CD14-positive monocyte (primary cell): Measurements from ENCODE around the gene UTP11. TPM values are rescaled to one million over a fixed set of nuclear protein-coding genes. Genes with fewer than 3 reads are reported as not detected.

ENCODE experiments used
- DNase-seq, 3 donors: peaks; one replicate each; pipeline ENCODE4 v3.0.0-alpha.2; 2011 to 2022
- H2AFZ ChIP-seq: 2 replicates; pipeline ENCODE4 v1.6.0; 2012; ENCODE audit warnings: mild to moderate bottlenecking, low read depth, low read length, inconsistent platforms; ENCODE audit not compliant: insufficient read depth, poor library complexity, severe bottlenecking
- H3K27ac ChIP-seq, 2 donors: 1 replicate in 1 of 2; 2 replicates in 1 of 2; pipeline ENCODE4 v1.5.1; 2012 to 2013; ENCODE audit warnings: low read length in 2 of 2, control low read depth in 1 of 2, inconsistent platforms in 1 of 2, low read depth in 1 of 2, mild to moderate bottlenecking in 1 of 2
- H3K27me3 ChIP-seq, 2 donors: one replicate each; pipeline versions ENCODE4 v1.6.0 to v1.6.1; 2011 to 2013; ENCODE audit warnings: low read length in 2 of 2; ENCODE audit not compliant: control insufficient read depth in 2 of 2, insufficient read depth in 2 of 2
- H3K36me3 ChIP-seq, 2 donors: replicated peaks in 1 of 2; 1 replicate in 1 of 2; 2 replicates in 1 of 2; pipeline versions ENCODE4 v1.5.1 to v1.6.1; 2012 to 2013; ENCODE audit warnings: low read length in 2 of 2, control low read depth in 1 of 2, inconsistent platforms in 1 of 2, mild to moderate bottlenecking in 1 of 2; ENCODE audit not compliant: insufficient read depth in 2 of 2, control insufficient read depth in 1 of 2
- H3K4me1 ChIP-seq, 2 donors: 1 replicate in 1 of 2; 2 replicates in 1 of 2; pipeline versions ENCODE4 v1.5.1 to v1.6.1; 2012 to 2013; ENCODE audit warnings: low read length in 2 of 2, control low read depth in 1 of 2, inconsistent platforms in 1 of 2, mild to moderate bottlenecking in 1 of 2, moderate library complexity in 1 of 2; ENCODE audit not compliant: insufficient read depth in 2 of 2, control insufficient read depth in 1 of 2
- H3K4me2 ChIP-seq: replicated peaks from 2 replicates; pipeline ENCODE3; 2012; ENCODE audit warnings: low read length, moderate library complexity, mild to moderate bottlenecking; ENCODE audit not compliant: poor library complexity, severe bottlenecking; ENCODE audit errors: extremely low read depth
- H3K4me3 ChIP-seq, 3 experiments: fragments of 200-600 bp in 1 of 3; sonication (generic) in 1 of 3; replicated peaks in 1 of 3; 1 replicate in 2 of 3; 2 replicates in 1 of 3; pipeline ENCODE4 v1.5.1; 2011 to 2013; ENCODE audit warnings: low read length in 3 of 3, mild to moderate bottlenecking in 3 of 3, control low read depth in 2 of 3, low read depth in 2 of 3, inconsistent platforms in 1 of 3, moderate library complexity in 1 of 3
- H3K79me2 ChIP-seq: 2 replicates; pipeline ENCODE4 v1.6.0; 2012; ENCODE audit warnings: mild to moderate bottlenecking, control low read depth, inconsistent platforms, low read length, moderate library complexity; ENCODE audit not compliant: insufficient read depth
- H3K9ac ChIP-seq: 2 replicates; pipeline ENCODE4 v1.6.0; 2017; ENCODE audit warnings: low read length, mild to moderate bottlenecking; ENCODE audit not compliant: insufficient read depth, poor library complexity, severe bottlenecking
- H3K9me3 ChIP-seq, 2 donors: replicated peaks in 1 of 2; 1 replicate in 1 of 2; 2 replicates in 1 of 2; pipeline versions ENCODE4 v1.5.1 to v1.6.1; 2012 to 2013; ENCODE audit warnings: low read length in 2 of 2, control low read depth in 1 of 2; ENCODE audit not compliant: control insufficient read depth in 1 of 2, insufficient read depth in 1 of 2
- H4K20me1 ChIP-seq: 2 replicates; pipeline ENCODE4 v1.6.0; 2012; ENCODE audit warnings: mild to moderate bottlenecking, low read length, control low read depth, moderate library complexity; ENCODE audit not compliant: insufficient read depth
- H3K27ac Mint-ChIP-seq, 7 donors: one replicate each; pipeline ENCODE4 v1.8.0; 2020; ENCODE audit warnings: mild to moderate bottlenecking in 7 of 7, mixed read lengths in 7 of 7, moderate library complexity in 6 of 7, inconsistent platforms in 2 of 7
- H3K27me3 Mint-ChIP-seq, 3 donors: one replicate each; pipeline ENCODE4 v1.8.0; 2021 to 2022; ENCODE audit warnings: low read depth in 3 of 3, mild to moderate bottlenecking in 3 of 3, mixed read lengths in 3 of 3, moderate library complexity in 3 of 3, inconsistent platforms in 1 of 3
- H3K36me3 Mint-ChIP-seq, 2 donors: one replicate each; pipeline ENCODE4 v1.8.0; 2020; ENCODE audit warnings: mixed read lengths in 2 of 2, inconsistent platforms in 1 of 2, mild to moderate bottlenecking in 1 of 2
- H3K4me1 Mint-ChIP-seq: one replicate; pipeline ENCODE4 v1.8.0; 2020; ENCODE audit warnings: mild to moderate bottlenecking, mixed read lengths
- H3K4me3 Mint-ChIP-seq, 2 donors: one replicate each; pipeline ENCODE4 v1.8.0; 2020; ENCODE audit warnings: mild to moderate bottlenecking in 2 of 2, mixed read lengths in 2 of 2, moderate library complexity in 1 of 2
- H3K9me3 Mint-ChIP-seq, 7 donors: one replicate each; pipeline ENCODE4 v1.8.0; 2020 to 2022; ENCODE audit warnings: mixed read lengths in 7 of 7, mild to moderate bottlenecking in 6 of 7, moderate library complexity in 6 of 7, inconsistent platforms in 2 of 7
- WGBS: methylation state at CpG from one replicate; pipeline ENCODE4 v1.1.5; 2013; ENCODE audit warnings: missing lambda C conversion rate; ENCODE audit not compliant: insufficient coverage; 5-methylcytosine and 5-hydroxymethylcytosine counted together
- intact Hi-C, 2 donors: fragments of 100-400 bp; cut with micrococcal nuclease; formaldehyde crosslinking; loops; one replicate each; pipeline versions ENCODE4 v1.15.0 to v1.15.1; 2023
- polyA plus RNA-seq, 3 donors: library from polyadenylated mRNA; depleted of rRNA in 1 of 3; unstranded in 2 of 3; stranded (reverse) in 1 of 3; fragments of 300-500 nt in 2 of 3; fragments of >200 nt in 1 of 3; fragmentation: Illumina TruSeq in 2 of 3; gene quantifications; 1 replicate in 2 of 3; 2 replicates in 1 of 3; pipeline ENCODE4 v1.2.3, GENCODE V29; 2012 to 2021
- TF ChIP-seq, protein P1 (sequence below): fragments of 200-600 bp; IDR thresholded peaks from one replicate; pipeline ENCODE4 v1.8.0; 2022; ENCODE audit warnings: antibody characterized with exemption, mild to moderate bottlenecking

The UTP11 gene
- polyA plus RNA-seq, 3 donors, result 10.9 to 26.0 (median 20.5) TPM

DNA sequence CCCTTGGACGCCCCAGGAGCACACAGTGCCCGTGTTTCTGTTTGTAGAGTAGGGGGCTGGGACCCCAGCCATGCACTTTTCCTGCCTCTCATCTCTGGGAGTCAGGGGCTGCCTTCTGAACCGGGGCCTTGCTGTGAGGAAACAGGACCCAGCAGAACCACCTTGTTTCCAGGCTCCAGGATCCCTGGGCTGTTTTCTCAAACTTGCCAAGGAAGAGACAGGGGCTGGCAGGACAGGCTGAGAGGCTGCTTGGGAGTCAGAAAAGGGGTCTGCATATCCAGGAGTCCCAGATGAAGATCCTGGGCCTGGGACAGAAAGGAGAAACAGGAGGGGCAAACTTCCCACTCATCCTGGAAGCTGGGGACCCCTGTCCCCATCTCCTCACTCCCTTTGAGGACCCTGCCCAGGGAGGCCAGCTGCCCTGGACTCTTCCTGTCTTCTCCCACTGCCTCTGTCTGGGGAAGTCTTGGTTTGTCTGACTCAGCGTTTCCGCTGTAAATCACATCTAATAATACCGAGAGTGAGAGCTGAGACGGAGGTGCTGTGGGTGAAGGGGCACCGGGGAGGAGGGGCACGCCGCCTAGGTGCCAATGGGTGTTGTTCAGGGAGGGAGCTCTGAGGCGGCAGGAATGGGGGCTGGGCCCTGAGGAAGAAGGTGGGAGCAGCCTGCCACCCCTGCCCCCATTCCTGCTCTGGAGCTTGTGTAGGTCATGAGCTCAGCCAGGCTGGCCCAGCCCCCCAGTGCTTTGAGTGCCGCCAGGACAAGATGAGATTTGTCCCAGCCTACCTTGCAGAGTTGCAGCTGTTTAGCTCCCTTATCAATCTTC lies 17.4 kb downstream of the UTP11 start:
- Histone ChIP-seq H3K4me1 (peaks cover 13 to 14% of the 10 kb centered on the region in 2 donors), H3K36me3 (peaks cover 13 to 18% of the 10 kb centered on the region in 2 donors), H3K79me2 (no peaks in the 10 kb centered on the region), H3K27me3 (no peaks in the 10 kb centered on the region), H3K4me2 (peak overlapping the region; percentile 58), H2AFZ (no peak overlapping the region), H3K4me3 (no peak overlapping the region), H3K9ac (no peak overlapping the region), H3K9me3 (no peaks in the 10 kb centered on the region), H3K27ac (no peak overlapping the region), H4K20me1 (no peaks in the 10 kb centered on the region)
- peak in 2 of 3 donors; percentile 47 to 51 for DNase-seq
- H3K36me3 Mint-ChIP-seq, result peaks cover 13 to 25% of the 10 kb centered on the region in 2 donors
- H3K9me3 Mint-ChIP-seq, result no peaks in the 10 kb centered on the region
- 39% methylated on average over 3 of the region's 12 CpGs for WGBS
- H3K27me3 Mint-ChIP-seq, result peaks cover 8 to 21% (median 10%) of the 10 kb centered on the region in 3 donors
- H3K4me3 Mint-ChIP-seq, result peak overlapping the region in 1 of 2 donors; percentile 84
- TF ChIP-seq, protein P1, sequence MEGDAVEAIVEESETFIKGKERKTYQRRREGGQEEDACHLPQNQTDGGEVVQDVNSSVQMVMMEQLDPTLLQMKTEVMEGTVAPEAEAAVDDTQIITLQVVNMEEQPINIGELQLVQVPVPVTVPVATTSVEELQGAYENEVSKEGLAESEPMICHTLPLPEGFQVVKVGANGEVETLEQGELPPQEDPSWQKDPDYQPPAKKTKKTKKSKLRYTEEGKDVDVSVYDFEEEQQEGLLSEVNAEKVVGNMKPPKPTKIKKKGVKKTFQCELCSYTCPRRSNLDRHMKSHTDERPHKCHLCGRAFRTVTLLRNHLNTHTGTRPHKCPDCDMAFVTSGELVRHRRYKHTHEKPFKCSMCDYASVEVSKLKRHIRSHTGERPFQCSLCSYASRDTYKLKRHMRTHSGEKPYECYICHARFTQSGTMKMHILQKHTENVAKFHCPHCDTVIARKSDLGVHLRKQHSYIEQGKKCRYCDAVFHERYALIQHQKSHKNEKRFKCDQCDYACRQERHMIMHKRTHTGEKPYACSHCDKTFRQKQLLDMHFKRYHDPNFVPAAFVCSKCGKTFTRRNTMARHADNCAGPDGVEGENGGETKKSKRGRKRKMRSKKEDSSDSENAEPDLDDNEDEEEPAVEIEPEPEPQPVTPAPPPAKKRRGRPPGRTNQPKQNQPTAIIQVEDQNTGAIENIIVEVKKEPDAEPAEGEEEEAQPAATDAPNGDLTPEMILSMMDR, result no peak
- H3K4me1 Mint-ChIP-seq, result peaks cover 28% of the 10 kb centered on the region
- peak overlapping the region in 4 of 7 donors; percentile 18 to 41 (median 36) for H3K27ac Mint-ChIP-seq
- intact Hi-C loops, result loop anchor here in 1 of 2 donors (10.0 kb wide), 1 partner anchor 805 kb away; no protein-coding TSS in a partner anchor

DNA sequence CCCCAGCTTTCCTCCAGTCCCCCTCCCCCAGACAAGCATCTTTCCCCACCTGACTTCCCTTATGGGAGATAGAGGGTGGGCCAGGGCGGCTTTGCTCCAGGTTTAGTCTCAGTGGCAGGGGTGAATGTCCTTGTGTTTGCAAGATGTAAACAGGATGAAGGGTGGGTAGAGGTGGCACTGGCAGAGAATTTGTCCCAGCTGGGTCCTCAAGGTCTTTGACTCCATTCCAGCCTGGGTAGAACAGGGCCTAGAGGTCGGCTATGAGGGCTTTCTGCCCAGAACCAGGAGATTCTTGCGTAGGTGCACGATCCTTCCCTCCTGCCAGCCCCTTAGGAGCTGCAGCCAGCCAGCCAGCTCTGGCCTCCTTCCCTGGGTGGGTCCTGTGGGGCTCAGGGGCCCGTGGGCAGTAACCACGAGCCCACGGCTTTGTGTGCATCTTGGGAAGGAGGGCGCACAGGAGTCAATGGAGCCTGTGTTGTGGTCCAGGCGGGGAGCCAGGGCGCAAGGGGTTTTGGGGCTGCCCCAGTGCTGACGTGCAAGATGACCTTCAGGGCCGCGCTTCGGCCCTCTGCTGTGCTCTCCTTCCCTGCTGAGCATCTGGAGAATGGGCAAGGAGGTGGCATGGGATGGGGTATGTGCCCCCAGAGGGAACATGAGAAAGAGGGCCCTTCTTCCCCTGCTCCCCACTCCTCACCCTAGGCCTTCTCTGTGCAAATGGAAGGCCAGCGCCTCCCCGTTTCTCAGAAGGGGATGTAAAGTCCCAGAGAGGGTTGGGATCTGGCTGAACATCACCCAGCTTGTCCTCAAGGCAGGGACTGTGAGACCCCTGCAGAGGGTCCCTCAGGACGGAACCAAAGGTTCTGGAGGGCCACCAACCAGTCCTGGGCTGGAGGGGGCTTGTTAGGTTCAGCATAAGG lies 18.3 kb downstream of the UTP11 start:
- peaks cover 4 to 9% of the 10 kb centered on the region in 2 donors for H3K36me3 ChIP-seq
- DNase-seq, result no peak
- Mint-ChIP-seq H3K4me3 (peak overlapping the region in 1 of 2 donors; percentile 11), H3K9me3 (no peaks in the 10 kb centered on the region), H3K36me3 (peaks cover 5 to 16% of the 10 kb centered on the region in 2 donors), H3K27ac (no peak overlapping the region), H3K4me1 (peaks cover 25% of the 10 kb centered on the region), H3K27me3 (peaks cover 8 to 21% (median 10%) of the 10 kb centered on the region in 3 donors)
- 55% methylated on average over 11 of the region's 17 CpGs for WGBS
- no peaks in the 10 kb centered on the region for H4K20me1 ChIP-seq
- H3K27me3 ChIP-seq, result no peaks in the 10 kb centered on the region
- no peak overlapping the region for H3K4me3 ChIP-seq
- no peak overlapping the region for H3K27ac ChIP-seq
- TF ChIP-seq, protein P1, result no peak
- H3K9me3 ChIP-seq, result no peaks in the 10 kb centered on the region
- no peak overlapping the region for H2AFZ ChIP-seq
- intact Hi-C loops, result no loop called here
- peaks cover 13 to 14% of the 10 kb centered on the region in 2 donors for H3K4me1 ChIP-seq
- no peak overlapping the region for H3K9ac ChIP-seq
- no peaks in the 10 kb centered on the region for H3K79me2 ChIP-seq
- H3K4me2 ChIP-seq, result no peak overlapping the region
